Gastrocnemius medialis (tissue), 4 donors: Measurements from ENCODE around the gene POLR2H.

Source experiments
- POLR2A ChIP-seq, 2 donors: fragments of 450-650 bp; IDR thresholded peaks; one replicate each; pipeline ENCODE4 v1.6.1; 2017; ENCODE audit warnings: antibody characterized with exemption in 2 of 2, mild to moderate bottlenecking in 2 of 2, moderate library complexity in 2 of 2
- TF ChIP-seq, protein P1 (sequence below), 5 experiments: fragments of 450-650 bp in 3 of 5; fragments of 200-600 bp in 2 of 5; sonication (generic) in 2 of 5; IDR thresholded peaks in 4 of 5; conservative IDR thresholded peaks in 1 of 5; 1 replicate in 4 of 5; 2 replicates in 1 of 5; pipeline ENCODE4 v1.5.1; 2016 to 2019; ENCODE audit warnings: antibody characterized with exemption in 5 of 5, mild to moderate bottlenecking in 3 of 5, moderate library complexity in 3 of 5

- TF ChIP-seq, protein P1, sequence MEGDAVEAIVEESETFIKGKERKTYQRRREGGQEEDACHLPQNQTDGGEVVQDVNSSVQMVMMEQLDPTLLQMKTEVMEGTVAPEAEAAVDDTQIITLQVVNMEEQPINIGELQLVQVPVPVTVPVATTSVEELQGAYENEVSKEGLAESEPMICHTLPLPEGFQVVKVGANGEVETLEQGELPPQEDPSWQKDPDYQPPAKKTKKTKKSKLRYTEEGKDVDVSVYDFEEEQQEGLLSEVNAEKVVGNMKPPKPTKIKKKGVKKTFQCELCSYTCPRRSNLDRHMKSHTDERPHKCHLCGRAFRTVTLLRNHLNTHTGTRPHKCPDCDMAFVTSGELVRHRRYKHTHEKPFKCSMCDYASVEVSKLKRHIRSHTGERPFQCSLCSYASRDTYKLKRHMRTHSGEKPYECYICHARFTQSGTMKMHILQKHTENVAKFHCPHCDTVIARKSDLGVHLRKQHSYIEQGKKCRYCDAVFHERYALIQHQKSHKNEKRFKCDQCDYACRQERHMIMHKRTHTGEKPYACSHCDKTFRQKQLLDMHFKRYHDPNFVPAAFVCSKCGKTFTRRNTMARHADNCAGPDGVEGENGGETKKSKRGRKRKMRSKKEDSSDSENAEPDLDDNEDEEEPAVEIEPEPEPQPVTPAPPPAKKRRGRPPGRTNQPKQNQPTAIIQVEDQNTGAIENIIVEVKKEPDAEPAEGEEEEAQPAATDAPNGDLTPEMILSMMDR (IDR thresholded peaks at IDR 0.05 in 4 of 5, conservative IDR thresholded peaks at IDR 0.05 in 1 of 5): no peak
- no peak for TF ChIP-seq POLR2A (IDR thresholded peaks at IDR 0.05)
Measured at GRCh38 chr3:184315543-184315867, 46.0 kb upstream of the POLR2H start.
